Panc1 (cell line): Measurements from ENCODE around the gene TFDP1.

Experiments
- CTCF ChIP-seq: fragments of 450-650 bp; IDR thresholded peaks from 2 replicates; pipeline ENCODE4 v1.5.1; 2017; ENCODE audit warnings: mild to moderate bottlenecking
- POLR2AphosphoS5 ChIP-seq: IDR thresholded peaks from 2 replicates; pipeline ENCODE4 v1.6.1; 2012; ENCODE audit warnings: mild to moderate bottlenecking, low read depth, low read length, moderate library complexity
- REST ChIP-seq, 2 experiments: IDR thresholded peaks; 2 replicates each; pipeline ENCODE4 v1.6.1; 2011 to 2012; ENCODE audit warnings: low read depth in 2 of 2, control low read depth in 1 of 2, low read length in 1 of 2, mild to moderate bottlenecking in 1 of 2, moderate library complexity in 1 of 2; ENCODE audit not compliant: insufficient read depth in 1 of 2
- SIN3A ChIP-seq: IDR thresholded peaks from 2 replicates; pipeline ENCODE4 v1.6.1; 2012; ENCODE audit warnings: low read depth, mild to moderate bottlenecking, low read length, moderate library complexity, borderline replicate concordance; ENCODE audit not compliant: insufficient read depth
- TCF7L2 ChIP-seq: IDR thresholded peaks from 2 replicates; pipeline ENCODE4 v1.6.1; 2011; ENCODE audit warnings: mild to moderate bottlenecking, low read depth, low read length, inconsistent platforms

- no peak for TF ChIP-seq CTCF
- TF ChIP-seq REST (IDR thresholded peaks at IDR 0.05; ENCODE audit: insufficient read depth in 1 of 2, low read depth in 2 of 2, low read length in 1 of 2), result no peak
- TF ChIP-seq POLR2AphosphoS5, result no peak
- no peak for TF ChIP-seq SIN3A
- no peak for TF ChIP-seq TCF7L2
These were observed 86.0 kb downstream of the TFDP1 start for GRCh38 chr13:113670541-113670940.
